Keratinocyte (primary cell): ENCODE data around the gene PFKFB3. TPM values are rescaled to one million over a fixed set of nuclear protein-coding genes. Genes with fewer than 3 reads are reported as not detected.

Experiments
- DNase-seq: peaks from one replicate; pipeline ENCODE4 v3.0.0-alpha.2; 2011; ENCODE audit warnings: low read depth, missing footprints, low spot score
- FAIRE-seq: peaks from 2 replicates; lab custom pipeline; 2011; peaks lifted over from hg19 to GRCh38; lab: Jason Lieb, UNC
- H2AFZ ChIP-seq: 2 replicates; pipeline ENCODE4 v1.6.0; 2012; ENCODE audit warnings: low read length, control low read depth, inconsistent platforms; ENCODE audit not compliant: control insufficient read depth
- H3K27ac ChIP-seq: 2 replicates; pipeline ENCODE4 v1.5.1; 2011; ENCODE audit warnings: low read length; ENCODE audit not compliant: control insufficient read depth, insufficient read depth
- H3K27me3 ChIP-seq: 3 replicates; pipeline ENCODE4 v1.6.0; 2011; ENCODE audit warnings: low read length; ENCODE audit not compliant: control insufficient read depth, insufficient read depth; ENCODE audit errors: extremely low read depth
- H3K36me3 ChIP-seq, 2 experiments: 2 replicates in 1 of 2; 3 replicates in 1 of 2; pipeline ENCODE4 v1.5.1; 2011; ENCODE audit warnings: low read length in 2 of 2, mild to moderate bottlenecking in 1 of 2; ENCODE audit not compliant: control insufficient read depth in 2 of 2, insufficient read depth in 2 of 2; ENCODE audit errors: extremely low read depth in 1 of 2
- H3K4me1 ChIP-seq: 3 replicates; pipeline ENCODE4 v1.5.1; 2011; ENCODE audit warnings: low read length; ENCODE audit not compliant: control insufficient read depth, insufficient read depth; ENCODE audit errors: extremely low read depth
- H3K4me2 ChIP-seq: 3 replicates; pipeline ENCODE4 v1.6.0; 2011; ENCODE audit warnings: low read depth, low read length; ENCODE audit not compliant: control insufficient read depth, insufficient read depth; ENCODE audit errors: extremely low read depth
- H3K4me3 ChIP-seq, 3 experiments: fragments of 200-600 bp in 1 of 3; sonication (generic) in 1 of 3; 2 replicates in 2 of 3; 3 replicates in 1 of 3; pipeline ENCODE4 v1.5.1; 2011 to 2016; ENCODE audit warnings: low read length in 3 of 3, mild to moderate bottlenecking in 3 of 3, control low read depth in 2 of 3, inconsistent platforms in 1 of 3, low read depth in 1 of 3, mixed read lengths in 1 of 3, mixed run types in 1 of 3, moderate library complexity in 1 of 3; ENCODE audit not compliant: control insufficient read depth in 2 of 3, insufficient read depth in 2 of 3; ENCODE audit errors: extremely low read depth in 1 of 3
- H3K79me2 ChIP-seq: 2 replicates; pipeline ENCODE4 v1.6.0; 2012; ENCODE audit warnings: low read length; ENCODE audit not compliant: control insufficient read depth, insufficient read depth
- H3K9ac ChIP-seq: 3 replicates; pipeline ENCODE4 v1.6.0; 2011; ENCODE audit warnings: low read length; ENCODE audit not compliant: control insufficient read depth, insufficient read depth; ENCODE audit errors: extremely low read depth
- H3K9me1 ChIP-seq: 3 replicates; pipeline ENCODE4 v1.6.0; 2011; ENCODE audit warnings: low read length; ENCODE audit not compliant: control insufficient read depth, insufficient read depth; ENCODE audit errors: extremely low read depth
- H3K9me3 ChIP-seq: 2 replicates; pipeline ENCODE4 v1.5.1; 2012; ENCODE audit warnings: low read depth, low read length; ENCODE audit not compliant: control insufficient read depth
- H4K20me1 ChIP-seq: 3 replicates; pipeline ENCODE4 v1.6.0; 2011; ENCODE audit warnings: low read length; ENCODE audit not compliant: control insufficient read depth, insufficient read depth; ENCODE audit errors: extremely low read depth
- EZH2 ChIP-seq: IDR thresholded peaks from one replicate; pipeline ENCODE4 v1.6.1; 2012; ENCODE audit warnings: inconsistent platforms, mild to moderate bottlenecking, low read length, moderate library complexity
- dilution Hi-C: fragments of 300-500 bp; cut with MboI; formaldehyde crosslinking; loops from one replicate; pipeline ENCODE4 v1.7.0; 2020; ENCODE audit warnings: low sequenced_read_pairs; ENCODE audit not compliant: extremely low pct_ligation_motif_present
- polyA plus RNA-seq, 5 experiments: library from polyadenylated mRNA; depleted of rRNA in 3 of 5; stranded (reverse) in 3 of 5; stranded (forward) in 1 of 5; unstranded in 1 of 5; fragments of >200 nt; gene quantifications; 1 replicate in 1 of 5; 2 replicates in 3 of 5; 3 replicates in 1 of 5; pipeline versions ENCODE4 v1.2.1 to v1.2.3, GENCODE V29; 2011 to 2012; ENCODE audit warnings: missing spikeins in 2 of 5, low read depth in 1 of 5, low replicate concordance in 1 of 5
- TF ChIP-seq, protein P1 (sequence below), 3 experiments: IDR thresholded peaks in 1 of 3; conservative IDR thresholded peaks in 1 of 3; optimal IDR thresholded peaks in 1 of 3; 2 replicates in 2 of 3; 3 replicates in 1 of 3; pipeline versions ENCODE3 to v1.5.1; 2011; ENCODE audit warnings: low read length in 3 of 3, mild to moderate bottlenecking in 3 of 3, moderate library complexity in 2 of 3, control low read depth in 1 of 3, inconsistent platforms in 1 of 3; ENCODE audit not compliant: insufficient read depth in 2 of 3; ENCODE audit errors: extremely low read depth in 1 of 3

Gene PFKFB3
- polyA plus RNA-seq, 1 donor (not counting 4 experiments of a cell fraction or from before 2014, with no cell fraction given) = 18.6 TPM

DNA sequence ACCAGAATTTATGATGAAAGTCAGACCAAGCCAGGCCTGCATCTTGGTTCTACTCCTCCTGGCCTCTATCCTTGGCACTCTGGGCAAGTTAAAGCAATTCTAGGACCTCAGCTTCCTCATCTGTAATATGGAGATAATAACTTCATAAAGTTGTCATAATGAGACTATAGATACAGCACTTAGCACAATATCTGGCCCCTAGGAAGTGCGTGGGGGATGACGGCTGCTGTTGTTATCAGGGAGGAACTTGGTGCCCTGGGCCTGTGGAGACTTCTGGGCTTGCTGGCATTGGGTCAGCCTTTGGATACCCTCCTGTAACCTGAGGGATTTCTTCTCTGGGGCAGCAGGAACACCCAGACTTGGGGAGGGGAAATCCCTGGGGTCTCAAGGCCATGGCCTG is 27.6 kb downstream of the PFKFB3 start:
- H3K27ac ChIP-seq = no peak overlapping the region
- no peaks in the 10 kb centered on the region for H4K20me1 ChIP-seq
- no peak for TF ChIP-seq EZH2
- TF ChIP-seq, protein P1, sequence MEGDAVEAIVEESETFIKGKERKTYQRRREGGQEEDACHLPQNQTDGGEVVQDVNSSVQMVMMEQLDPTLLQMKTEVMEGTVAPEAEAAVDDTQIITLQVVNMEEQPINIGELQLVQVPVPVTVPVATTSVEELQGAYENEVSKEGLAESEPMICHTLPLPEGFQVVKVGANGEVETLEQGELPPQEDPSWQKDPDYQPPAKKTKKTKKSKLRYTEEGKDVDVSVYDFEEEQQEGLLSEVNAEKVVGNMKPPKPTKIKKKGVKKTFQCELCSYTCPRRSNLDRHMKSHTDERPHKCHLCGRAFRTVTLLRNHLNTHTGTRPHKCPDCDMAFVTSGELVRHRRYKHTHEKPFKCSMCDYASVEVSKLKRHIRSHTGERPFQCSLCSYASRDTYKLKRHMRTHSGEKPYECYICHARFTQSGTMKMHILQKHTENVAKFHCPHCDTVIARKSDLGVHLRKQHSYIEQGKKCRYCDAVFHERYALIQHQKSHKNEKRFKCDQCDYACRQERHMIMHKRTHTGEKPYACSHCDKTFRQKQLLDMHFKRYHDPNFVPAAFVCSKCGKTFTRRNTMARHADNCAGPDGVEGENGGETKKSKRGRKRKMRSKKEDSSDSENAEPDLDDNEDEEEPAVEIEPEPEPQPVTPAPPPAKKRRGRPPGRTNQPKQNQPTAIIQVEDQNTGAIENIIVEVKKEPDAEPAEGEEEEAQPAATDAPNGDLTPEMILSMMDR (optimal IDR thresholded peaks at IDR 0.05 in 1 of 3, IDR thresholded peaks at IDR 0.05 in 1 of 3, conservative IDR thresholded peaks at IDR 0.05 in 1 of 3; ENCODE audit: extremely low read depth in 1 of 3, insufficient read depth in 2 of 3, low read length in 3 of 3) = no peak
- H3K36me3 ChIP-seq = peaks cover 31 to 50% of the 10 kb centered on the region in 2 experiments
- FAIRE-seq (no peak), DNase-seq (no peak)
- H3K27me3 ChIP-seq = no peaks in the 10 kb centered on the region
- H3K4me1 ChIP-seq = no peaks in the 10 kb centered on the region
- no peak overlapping the region for H3K4me3 ChIP-seq
- no peak overlapping the region for H2AFZ ChIP-seq
- H3K9ac ChIP-seq = no peak overlapping the region
- no peaks in the 10 kb centered on the region for H3K79me2 ChIP-seq
- no peak overlapping the region for H3K4me2 ChIP-seq
- dilution Hi-C loops = no loop called here
- no peaks in the 10 kb centered on the region for H3K9me3 ChIP-seq
- no peaks in the 10 kb centered on the region for H3K9me1 ChIP-seq

DNA sequence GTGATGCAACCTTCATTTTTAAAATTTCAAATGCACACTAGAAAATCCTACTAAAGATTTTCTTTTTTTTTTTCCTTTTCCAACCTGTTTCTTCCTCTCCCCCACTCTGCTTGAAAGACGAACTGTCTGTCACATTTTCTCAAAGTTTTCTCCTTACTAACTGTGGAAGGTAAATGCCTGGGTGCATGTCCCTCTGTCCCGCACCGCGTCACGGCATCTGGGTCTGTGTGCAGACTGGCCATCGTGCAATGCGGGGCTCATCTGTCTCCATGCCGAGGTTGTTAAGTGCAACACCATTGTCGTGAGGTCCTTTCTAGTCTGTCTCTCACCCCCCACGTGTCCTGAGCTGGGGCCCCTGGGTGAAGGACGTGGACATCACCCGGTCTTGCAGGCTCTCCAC is 28.4 kb downstream of the PFKFB3 start:
- Histone ChIP-seq H3K9me3 (no peaks in the 10 kb centered on the region), H3K4me3 (no peak overlapping the region), H2AFZ (no peak overlapping the region), H3K9me1 (no peaks in the 10 kb centered on the region), H3K4me2 (no peak overlapping the region), H3K4me1 (no peaks in the 10 kb centered on the region), H4K20me1 (no peaks in the 10 kb centered on the region), H3K79me2 (no peaks in the 10 kb centered on the region), H3K27me3 (no peaks in the 10 kb centered on the region), H3K9ac (no peak overlapping the region), H3K27ac (no peak overlapping the region), H3K36me3 (peaks cover 24 to 45% of the 10 kb centered on the region in 2 experiments)
- no peak for TF ChIP-seq EZH2
- TF ChIP-seq, protein P1 (optimal IDR thresholded peaks at IDR 0.05 in 1 of 3, IDR thresholded peaks at IDR 0.05 in 1 of 3, conservative IDR thresholded peaks at IDR 0.05 in 1 of 3; ENCODE audit: extremely low read depth in 1 of 3, insufficient read depth in 2 of 3, low read length in 3 of 3) = no peak
- DNase-seq (no peak), FAIRE-seq (no peak)
- dilution Hi-C loops = no loop called here
